ENCODE data around the gene SMIM44. TPM values are rescaled to one million over a fixed set of nuclear protein-coding genes. Genes with fewer than 3 reads are reported as not detected.

The SMIM44 gene
- total and polyA plus RNA-seq, 9 of the 15 experiments (the other 6 are each of a cell fraction or from before 2014, with no cell fraction given), result not detected

GRCh38 chr19:3441986-3442329 lies 41.3 kb downstream of the SMIM44 start:
- in situ Hi-C loops (cut with MboI) (no loop called here), intact Hi-C loops (cut with micrococcal nuclease) (no loop called here)
- peaks cover 5% of the 10 kb centered on the region for H4K20me1 ChIP-seq (replicated peaks; ENCODE audit: control insufficient read depth, insufficient read depth, low read length)
- DNase-seq (ENCODE audit: extremely low read depth in 1 of 4, low spot score in 3 of 4) (no peak), FAIRE-seq (no peak), ATAC-seq (no peak)
- peaks cover 84% of the 10 kb centered on the region for H3K36me3 ChIP-seq (ENCODE audit: control insufficient read depth, insufficient read depth, low read length)
- BruUV-seq (replicated peaks), result no TSS peak
- peaks cover 35% of the 10 kb centered on the region for H3K79me2 ChIP-seq (ENCODE audit: control insufficient read depth, insufficient read depth, low read length)
- no peak overlapping the region for H3K4me3 ChIP-seq
- TF ChIP-seq, protein P1, sequence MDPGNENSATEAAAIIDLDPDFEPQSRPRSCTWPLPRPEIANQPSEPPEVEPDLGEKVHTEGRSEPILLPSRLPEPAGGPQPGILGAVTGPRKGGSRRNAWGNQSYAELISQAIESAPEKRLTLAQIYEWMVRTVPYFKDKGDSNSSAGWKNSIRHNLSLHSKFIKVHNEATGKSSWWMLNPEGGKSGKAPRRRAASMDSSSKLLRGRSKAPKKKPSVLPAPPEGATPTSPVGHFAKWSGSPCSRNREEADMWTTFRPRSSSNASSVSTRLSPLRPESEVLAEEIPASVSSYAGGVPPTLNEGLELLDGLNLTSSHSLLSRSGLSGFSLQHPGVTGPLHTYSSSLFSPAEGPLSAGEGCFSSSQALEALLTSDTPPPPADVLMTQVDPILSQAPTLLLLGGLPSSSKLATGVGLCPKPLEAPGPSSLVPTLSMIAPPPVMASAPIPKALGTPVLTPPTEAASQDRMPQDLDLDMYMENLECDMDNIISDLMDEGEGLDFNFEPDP (CRISPR knock-in tag; IDR thresholded peaks at IDR 0.05), result no peak
- TF ChIP-seq, protein P2, sequence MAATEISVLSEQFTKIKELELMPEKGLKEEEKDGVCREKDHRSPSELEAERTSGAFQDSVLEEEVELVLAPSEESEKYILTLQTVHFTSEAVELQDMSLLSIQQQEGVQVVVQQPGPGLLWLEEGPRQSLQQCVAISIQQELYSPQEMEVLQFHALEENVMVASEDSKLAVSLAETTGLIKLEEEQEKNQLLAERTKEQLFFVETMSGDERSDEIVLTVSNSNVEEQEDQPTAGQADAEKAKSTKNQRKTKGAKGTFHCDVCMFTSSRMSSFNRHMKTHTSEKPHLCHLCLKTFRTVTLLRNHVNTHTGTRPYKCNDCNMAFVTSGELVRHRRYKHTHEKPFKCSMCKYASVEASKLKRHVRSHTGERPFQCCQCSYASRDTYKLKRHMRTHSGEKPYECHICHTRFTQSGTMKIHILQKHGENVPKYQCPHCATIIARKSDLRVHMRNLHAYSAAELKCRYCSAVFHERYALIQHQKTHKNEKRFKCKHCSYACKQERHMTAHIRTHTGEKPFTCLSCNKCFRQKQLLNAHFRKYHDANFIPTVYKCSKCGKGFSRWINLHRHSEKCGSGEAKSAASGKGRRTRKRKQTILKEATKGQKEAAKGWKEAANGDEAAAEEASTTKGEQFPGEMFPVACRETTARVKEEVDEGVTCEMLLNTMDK (IDR thresholded peaks at IDR 0.05; ENCODE audit: borderline replicate concordance, insufficient read depth, low read depth, low read length, poor library complexity, severe bottlenecking), result no peak
- TF ChIP-seq ZNF583 (CRISPR knock-in tag; IDR thresholded peaks at IDR 0.05) (no peak), JUN (IDR thresholded peaks at IDR 0.05; ENCODE audit: borderline replicate concordance, low read depth, low read length) (no peak), JUN (CRISPR knock-in tag; IDR thresholded peaks at IDR 0.05; ENCODE audit: borderline replicate concordance) (no peak), FOXP1 (CRISPR knock-in tag; IDR thresholded peaks at IDR 0.05) (no peak), POLR3G (IDR thresholded peaks at IDR 0.05; ENCODE audit: extremely low read depth, insufficient read length, insufficient replicate concordance) (no peak), ZNF57 (CRISPR knock-in tag; IDR thresholded peaks at IDR 0.05) (no peak), RBM22 (IDR thresholded peaks at IDR 0.05; ENCODE audit: low read depth, low read length, poor library complexity, severe bottlenecking) (peak; percentile 83), TFAM (CRISPR knock-in tag; conservative IDR thresholded peaks at IDR 0.05) (no peak)
- TF ChIP-seq, protein P3, sequence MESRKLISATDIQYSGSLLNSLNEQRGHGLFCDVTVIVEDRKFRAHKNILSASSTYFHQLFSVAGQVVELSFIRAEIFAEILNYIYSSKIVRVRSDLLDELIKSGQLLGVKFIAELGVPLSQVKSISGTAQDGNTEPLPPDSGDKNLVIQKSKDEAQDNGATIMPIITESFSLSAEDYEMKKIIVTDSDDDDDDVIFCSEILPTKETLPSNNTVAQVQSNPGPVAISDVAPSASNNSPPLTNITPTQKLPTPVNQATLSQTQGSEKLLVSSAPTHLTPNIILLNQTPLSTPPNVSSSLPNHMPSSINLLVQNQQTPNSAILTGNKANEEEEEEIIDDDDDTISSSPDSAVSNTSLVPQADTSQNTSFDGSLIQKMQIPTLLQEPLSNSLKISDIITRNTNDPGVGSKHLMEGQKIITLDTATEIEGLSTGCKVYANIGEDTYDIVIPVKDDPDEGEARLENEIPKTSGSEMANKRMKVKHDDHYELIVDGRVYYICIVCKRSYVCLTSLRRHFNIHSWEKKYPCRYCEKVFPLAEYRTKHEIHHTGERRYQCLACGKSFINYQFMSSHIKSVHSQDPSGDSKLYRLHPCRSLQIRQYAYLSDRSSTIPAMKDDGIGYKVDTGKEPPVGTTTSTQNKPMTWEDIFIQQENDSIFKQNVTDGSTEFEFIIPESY (CRISPR knock-in tag; IDR thresholded peaks at IDR 0.05), result peak; percentile 85
- H3K27ac ChIP-seq (ENCODE audit: extremely low read depth, low read depth, low read length), result no peak overlapping the region
- H3K9me1 ChIP-seq (ENCODE audit: control insufficient read depth, insufficient read depth, low read length), result no peaks in the 10 kb centered on the region
- H3K27me3 ChIP-seq (ENCODE audit: control insufficient read depth in 2 of 2, insufficient read depth in 2 of 2, low read length in 2 of 2), result no peaks in the 10 kb centered on the region
- WGBS (ENCODE audit: insufficient coverage, low coverage, missing lambda C conversion rate), result 97% methylated on average over 13 of the region's 14 CpGs
- no peak overlapping the region for H2AFZ ChIP-seq (ENCODE audit: low read depth, low read length)
- no peaks in the 10 kb centered on the region for H3K9me3 ChIP-seq (replicated peaks; ENCODE audit: control insufficient read depth, insufficient read depth, low read depth, low read length)
- ChIA-PET POLR2A (interaction anchor here (0.9 kb wide), 1 partner anchor 65 kb away, joined by 3 read pairs; no protein-coding TSS in a partner anchor), CTCF (ENCODE audit: low intra/inter-chr PET ratio) (interaction anchor here (1.0 kb wide), 1 partner anchor 115 kb away, joined by 4 read pairs; no protein-coding TSS in a partner anchor)
- no peak overlapping the region for H3K4me2 ChIP-seq (ENCODE audit: insufficient read depth, low read length)
- peaks cover 0 to 18% of the 10 kb centered on the region in 2 experiments; a peak in 2 of 5 replicates for H3K4me1 ChIP-seq (replicated peaks in 1 of 2; ENCODE audit: control insufficient read depth in 2 of 2, insufficient read depth in 2 of 2, low read length in 2 of 2)
- H3K9ac ChIP-seq (ENCODE audit: insufficient read depth in 1 of 2, low read depth in 2 of 2, low read length in 2 of 2), result no peak overlapping the region

Measured in K562 (cell line).